HepG2 (cell line): ENCODE measurements around the gene VEGFB. TPM values are rescaled to one million over a fixed set of nuclear protein-coding genes. Genes with fewer than 3 reads are reported as not detected.
A peak's percentile ranks its signal among the peaks of the same experiment; 100 is the strongest.

Source experiments
- ATAC-seq: fragments of 200-7000 bp; cut with Tn5 transposase; 3 replicates; pipeline ENCODE4 v1.9.1; 2020; ENCODE audit warnings: mild to moderate bottlenecking, moderate library complexity
- BruUV-seq: library from RNA; stranded (reverse); fragments of 400-500 nt; replicated peaks from 2 replicates; lab custom pipeline; 2021; lab: Mats Ljungman, UMichigan
- CTCF ChIA-PET: fragments of 300-600 bp; formaldehyde crosslinking; extraction: SDS; loops from one replicate; lab custom pipeline; 2021; ENCODE audit warnings: low total read pairs, inconsistent platforms, low intra/inter-chr PET ratio; lab: Yijun Ruan, JAX
- POLR2A ChIA-PET: fragments of 350-600 bp; sonication (Branson Sonifier 250); formaldehyde crosslinking; loops from one replicate; lab custom pipeline; 2020; ENCODE audit warnings: antibody characterized with exemption, inconsistent platforms; lab: Yijun Ruan, JAX
- DNase-seq: peaks from one replicate; pipeline ENCODE4 v3.0.0-alpha.2; 2015; ENCODE audit warnings: low spot score
- FAIRE-seq: peaks from 3 replicates; lab custom pipeline; 2011; peaks lifted over from hg19 to GRCh38; lab: Jason Lieb, UNC
- H2AFZ ChIP-seq: one replicate; pipeline ENCODE4 v1.6.1; 2011; ENCODE audit warnings: low read length, inconsistent platforms
- H3K27ac ChIP-seq: fragments of 300-600 bp; 3 replicates; pipeline ENCODE4 v1.8.0; 2011; ENCODE audit warnings: mixed run types, mild to moderate bottlenecking, mixed read lengths, low read length, inconsistent platforms; ENCODE audit not compliant: insufficient read depth; ENCODE audit errors: extremely low read length
- H3K27me3 ChIP-seq, 2 experiments: fragments of 200-600 bp in 1 of 2; 2 replicates in 1 of 2; 3 replicates in 1 of 2; pipeline versions ENCODE4 v1.6.0 to v1.8.0; 2011; ENCODE audit warnings: low read length in 2 of 2, mild to moderate bottlenecking in 2 of 2, moderate library complexity in 2 of 2, inconsistent platforms in 1 of 2; ENCODE audit not compliant: insufficient read depth in 2 of 2, control insufficient read depth in 1 of 2
- H3K36me3 ChIP-seq, 2 experiments: fragments of 200-600 bp in 1 of 2; replicated peaks in 1 of 2; 2 replicates in 1 of 2; 3 replicates in 1 of 2; pipeline versions ENCODE4 v1.5.1 to v1.8.0; 2011; ENCODE audit warnings: low read length in 2 of 2, inconsistent platforms in 1 of 2; ENCODE audit not compliant: insufficient read depth in 2 of 2, control insufficient read depth in 1 of 2
- H3K4me1 ChIP-seq: 2 replicates; pipeline ENCODE4 v1.5.1; 2012; ENCODE audit warnings: low read length, inconsistent platforms; ENCODE audit not compliant: insufficient read depth
- H3K4me2 ChIP-seq: 2 replicates; pipeline ENCODE4 v1.6.0; 2011; ENCODE audit warnings: low read depth, low read length, inconsistent platforms
- H3K4me3 ChIP-seq, 3 experiments: fragments of 200-600 bp in 1 of 3; sonication (generic), shearing (Covaris generic) in 1 of 3; replicated peaks in 1 of 3; 2 replicates each; pipeline ENCODE4 v1.5.1; 2011 to 2016; ENCODE audit warnings: low read length in 3 of 3, inconsistent platforms in 2 of 3, low read depth in 2 of 3, mild to moderate bottlenecking in 2 of 3, control low read depth in 1 of 3, mixed read lengths in 1 of 3; ENCODE audit not compliant: insufficient read depth in 1 of 3
- H3K79me2 ChIP-seq: one replicate; pipeline ENCODE4 v1.6.1; 2011; ENCODE audit warnings: low read length, inconsistent platforms; ENCODE audit not compliant: insufficient read depth
- H3K9ac ChIP-seq: 2 replicates; pipeline ENCODE4 v1.6.0; 2011; ENCODE audit warnings: mild to moderate bottlenecking, low read depth, low read length, inconsistent platforms; ENCODE audit not compliant: insufficient read depth
- H3K9me3 ChIP-seq: 2 replicates; pipeline ENCODE4 v1.5.1; 2012; ENCODE audit warnings: mild to moderate bottlenecking, low read length
- H4K20me1 ChIP-seq: 2 replicates; pipeline ENCODE4 v1.6.0; 2011; ENCODE audit warnings: inconsistent platforms, mild to moderate bottlenecking, low read length, moderate library complexity; ENCODE audit not compliant: insufficient read depth
- CAMTA2 ChIP-seq: sonication (generic); formaldehyde crosslinking; IDR thresholded peaks from 2 replicates; pipeline ENCODE4 v1.4.0; 2020; ENCODE audit warnings: mild to moderate bottlenecking, missing genetic modification reagents, borderline replicate concordance
- KDM4B ChIP-seq: sonication (generic); formaldehyde crosslinking; IDR thresholded peaks from 2 replicates; pipeline ENCODE4 v1.4.0; 2020; ENCODE audit warnings: missing genetic modification reagents
- ZNF251 ChIP-seq: sonication (generic); formaldehyde crosslinking; IDR thresholded peaks from 2 replicates; pipeline ENCODE4 v1.9.0; 2021; ENCODE audit warnings: mild to moderate bottlenecking, missing genetic modification reagents
- ZNF260 ChIP-seq: sonication (generic); formaldehyde crosslinking; IDR thresholded peaks from 2 replicates; pipeline ENCODE4 v1.4.0; 2020; ENCODE audit warnings: missing genetic modification reagents, low read depth, mild to moderate bottlenecking, borderline replicate concordance
- ZNF333 ChIP-seq: sonication (generic); formaldehyde crosslinking; IDR thresholded peaks from 2 replicates; pipeline ENCODE4 v1.4.0; 2020; ENCODE audit warnings: mild to moderate bottlenecking, missing genetic modification reagents, borderline replicate concordance
- WGBS: methylation state at CpG from one replicate; pipeline ENCODE4 v1.1.6; 2017; ENCODE audit warnings: low lambda C conversion rate; 5-methylcytosine and 5-hydroxymethylcytosine counted together
- in situ Hi-C: cut with HindIII; loops from 2 replicates; pipeline ENCODE4 v1.10.0; 2017; ENCODE audit warnings: low pct_unique_long_range_greater_than_20kb; ENCODE audit not compliant: extremely low pct_ligation_motif_present
- intact Hi-C: fragments of 100-400 bp; cut with micrococcal nuclease; formaldehyde crosslinking; loops from one replicate; pipeline ENCODE4 v1.10.0; 2022; ENCODE audit not compliant: unreplicated experiment
- polyA plus RNA-seq, 8 experiments: library from polyadenylated mRNA; depleted of rRNA in 3 of 8; stranded (reverse) in 7 of 8; unstranded in 1 of 8; fragments of >200 nt; fragmentation: Illumina TruSeq in 4 of 8; extraction: Trizol in 4 of 8; gene quantifications; 2 replicates each; pipeline versions ENCODE4 v1.2.1 to v1.2.3, GENCODE V29; 2011 to 2016; ENCODE audit warnings: low read depth in 4 of 8, missing spikeins in 1 of 8, mixed read lengths in 1 of 8; ENCODE audit not compliant: insufficient read depth in 1 of 8
- total RNA-seq, 5 experiments: library from RNA; depleted of rRNA; stranded (reverse); fragments of >200 nt; fragmentation: Illumina TruSeq; extraction: Trizol; gene quantifications; 2 replicates each; pipeline ENCODE4 v1.2.3, GENCODE V29; 2016; ENCODE audit warnings: low read depth in 1 of 5
- TF ChIP-seq, protein P1 (sequence below): fragments of 450-650 bp; IDR thresholded peaks from 2 replicates; pipeline ENCODE4 v1.6.1; 2016
- TF ChIP-seq, protein P2 (sequence below): sonication (generic); formaldehyde crosslinking; IDR thresholded peaks from 2 replicates; pipeline ENCODE4 v1.4.0; 2020; ENCODE audit warnings: mild to moderate bottlenecking, missing genetic modification reagents
- TF ChIP-seq, protein P3 (sequence below): sonication (generic); formaldehyde crosslinking; IDR thresholded peaks from 2 replicates; pipeline ENCODE4 v1.4.0; 2020; ENCODE audit warnings: mild to moderate bottlenecking, missing genetic modification reagents
- TF ChIP-seq, protein P4 (sequence below): sonication (generic); formaldehyde crosslinking; IDR thresholded peaks from 2 replicates; pipeline ENCODE4 v1.8.0; 2022; ENCODE audit warnings: mild to moderate bottlenecking, missing genetic modification reagents
- TF ChIP-seq, protein P5 (sequence below): sonication (generic); formaldehyde crosslinking; IDR thresholded peaks from 2 replicates; pipeline ENCODE4 v1.4.0; 2020; ENCODE audit warnings: missing genetic modification reagents, borderline replicate concordance
- TF ChIP-seq, protein P6 (sequence below): sonication (generic); formaldehyde crosslinking; IDR thresholded peaks from 2 replicates; pipeline ENCODE4 v1.4.0; 2020; ENCODE audit warnings: missing genetic modification reagents

Gene VEGFB
- total and polyA plus RNA-seq, 2 of the 13 experiments (the other 11 are each of a cell fraction or from before 2014, with no cell fraction given): 9.0 to 11.3 TPM

DNA sequence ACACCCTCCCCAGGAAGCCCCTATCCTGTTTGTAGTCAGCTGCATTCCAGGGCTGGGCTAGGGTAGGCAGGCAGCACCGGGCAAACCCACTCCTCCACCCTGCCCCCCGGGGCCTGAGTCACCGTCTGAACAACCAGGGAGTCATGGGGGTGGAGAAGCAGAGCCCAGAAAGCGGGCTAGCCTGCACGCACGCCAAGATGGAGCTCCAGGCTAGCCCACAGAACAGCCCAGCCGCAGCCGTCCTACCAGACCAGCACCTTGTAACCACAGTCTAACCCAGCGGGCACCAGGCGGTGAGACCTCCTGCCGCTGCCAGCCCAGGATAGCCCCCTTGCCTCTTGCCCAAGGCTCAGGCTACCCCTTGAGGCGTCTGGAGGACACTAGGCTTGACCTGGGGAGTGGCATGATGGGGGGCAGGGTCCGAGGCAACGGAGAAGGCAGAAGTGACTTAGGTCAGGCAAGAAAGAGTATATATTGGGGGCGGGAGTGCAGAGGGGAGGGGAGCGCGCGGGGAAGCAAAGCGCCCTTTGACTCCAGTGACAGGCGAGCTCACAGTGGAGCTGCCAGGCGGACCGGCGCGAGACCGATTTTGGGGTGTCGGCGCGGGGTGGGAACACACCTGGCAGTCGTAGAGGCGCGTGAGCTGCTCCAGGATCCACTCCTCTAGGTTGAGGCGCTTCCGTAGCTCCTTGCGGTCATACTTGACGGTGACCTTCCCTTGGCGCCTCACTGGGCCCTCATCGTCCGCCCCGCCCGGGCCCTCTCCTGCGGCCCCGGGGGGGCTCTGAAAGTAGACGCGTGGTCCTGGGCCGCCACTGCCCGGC lies 11.6 kb downstream of the VEGFB start:
- BruUV-seq: TSS peak; percentile 52
- FAIRE-seq (no peak), DNase-seq (peak; percentile 58), ATAC-seq (no peak)
- POLR2A ChIA-PET: interaction anchor here (0.5 to 8.3 kb wide), 8 partner anchors 9 to 71 kb away, joined by 3 to 113 read pairs (median 7); partner anchors contain the start of genes NUDT22, PRDX5, STIP1 and TRMT112
- peak overlapping the region; percentile 82 for H3K4me2 ChIP-seq
- no peaks in the 10 kb centered on the region for H3K9me3 ChIP-seq
- intact Hi-C loops (loop anchor here (5.0 kb wide), 1 partner anchor 56 kb away; the partner anchor contains the start of gene CATSPERZ), in situ Hi-C loops (no loop called here)
- CTCF ChIA-PET: no interaction called here
- peak overlapping the region; percentile 76 to 95 (median 79) for H3K4me3 ChIP-seq
- no peaks in the 10 kb centered on the region for H4K20me1 ChIP-seq
- H3K27me3 ChIP-seq: no peaks in the 10 kb centered on the region
- H3K9ac ChIP-seq: peak overlapping the region; percentile 79
- no peak overlapping the region for H2AFZ ChIP-seq
- peak overlapping the region; percentile 68 for H3K27ac ChIP-seq
- H3K79me2 ChIP-seq: peaks cover 26% of the 10 kb centered on the region
- peaks cover 0 to 11% of the 10 kb centered on the region in 2 experiments; a peak in 2 of 5 replicates for H3K36me3 ChIP-seq
- WGBS: 2% methylated on average over 7 of the region's 46 CpGs
- peaks cover 64% of the 10 kb centered on the region for H3K4me1 ChIP-seq
- TF ChIP-seq, protein P1, sequence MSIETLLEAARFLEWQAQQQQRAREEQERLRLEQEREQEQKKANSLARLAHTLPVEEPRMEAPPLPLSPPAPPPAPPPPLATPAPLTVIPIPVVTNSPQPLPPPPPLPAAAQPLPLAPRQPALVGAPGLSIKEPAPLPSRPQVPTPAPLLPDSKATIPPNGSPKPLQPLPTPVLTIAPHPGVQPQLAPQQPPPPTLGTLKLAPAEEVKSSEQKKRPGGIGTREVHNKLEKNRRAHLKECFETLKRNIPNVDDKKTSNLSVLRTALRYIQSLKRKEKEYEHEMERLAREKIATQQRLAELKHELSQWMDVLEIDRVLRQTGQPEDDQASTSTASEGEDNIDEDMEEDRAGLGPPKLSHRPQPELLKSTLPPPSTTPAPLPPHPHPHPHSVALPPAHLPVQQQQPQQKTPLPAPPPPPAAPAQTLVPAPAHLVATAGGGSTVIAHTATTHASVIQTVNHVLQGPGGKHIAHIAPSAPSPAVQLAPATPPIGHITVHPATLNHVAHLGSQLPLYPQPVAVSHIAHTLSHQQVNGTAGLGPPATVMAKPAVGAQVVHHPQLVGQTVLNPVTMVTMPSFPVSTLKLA: no peak
- TF ChIP-seq ZNF333 (CRISPR knock-in tag): 0 out of 2 replicates have a peak, but pooled peaks have one; percentile 31
- TF ChIP-seq, protein P2, sequence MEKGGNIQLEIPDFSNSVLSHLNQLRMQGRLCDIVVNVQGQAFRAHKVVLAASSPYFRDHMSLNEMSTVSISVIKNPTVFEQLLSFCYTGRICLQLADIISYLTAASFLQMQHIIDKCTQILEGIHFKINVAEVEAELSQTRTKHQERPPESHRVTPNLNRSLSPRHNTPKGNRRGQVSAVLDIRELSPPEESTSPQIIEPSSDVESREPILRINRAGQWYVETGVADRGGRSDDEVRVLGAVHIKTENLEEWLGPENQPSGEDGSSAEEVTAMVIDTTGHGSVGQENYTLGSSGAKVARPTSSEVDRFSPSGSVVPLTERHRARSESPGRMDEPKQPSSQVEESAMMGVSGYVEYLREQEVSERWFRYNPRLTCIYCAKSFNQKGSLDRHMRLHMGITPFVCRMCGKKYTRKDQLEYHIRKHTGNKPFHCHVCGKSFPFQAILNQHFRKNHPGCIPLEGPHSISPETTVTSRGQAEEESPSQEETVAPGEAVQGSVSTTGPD: no peak
- TF ChIP-seq, protein P3, sequence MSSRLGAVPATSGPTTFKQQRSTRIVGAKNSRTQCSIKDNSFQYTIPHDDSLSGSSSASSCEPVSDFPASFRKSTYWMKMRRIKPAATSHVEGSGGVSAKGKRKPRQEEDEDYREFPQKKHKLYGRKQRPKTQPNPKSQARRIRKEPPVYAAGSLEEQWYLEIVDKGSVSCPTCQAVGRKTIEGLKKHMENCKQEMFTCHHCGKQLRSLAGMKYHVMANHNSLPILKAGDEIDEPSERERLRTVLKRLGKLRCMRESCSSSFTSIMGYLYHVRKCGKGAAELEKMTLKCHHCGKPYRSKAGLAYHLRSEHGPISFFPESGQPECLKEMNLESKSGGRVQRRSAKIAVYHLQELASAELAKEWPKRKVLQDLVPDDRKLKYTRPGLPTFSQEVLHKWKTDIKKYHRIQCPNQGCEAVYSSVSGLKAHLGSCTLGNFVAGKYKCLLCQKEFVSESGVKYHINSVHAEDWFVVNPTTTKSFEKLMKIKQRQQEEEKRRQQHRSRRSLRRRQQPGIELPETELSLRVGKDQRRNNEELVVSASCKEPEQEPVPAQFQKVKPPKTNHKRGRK (CRISPR knock-in tag): no peak
- TF ChIP-seq CAMTA2: no peak
- no peak for TF ChIP-seq ZNF251 (CRISPR knock-in tag)
- TF ChIP-seq, protein P4, sequence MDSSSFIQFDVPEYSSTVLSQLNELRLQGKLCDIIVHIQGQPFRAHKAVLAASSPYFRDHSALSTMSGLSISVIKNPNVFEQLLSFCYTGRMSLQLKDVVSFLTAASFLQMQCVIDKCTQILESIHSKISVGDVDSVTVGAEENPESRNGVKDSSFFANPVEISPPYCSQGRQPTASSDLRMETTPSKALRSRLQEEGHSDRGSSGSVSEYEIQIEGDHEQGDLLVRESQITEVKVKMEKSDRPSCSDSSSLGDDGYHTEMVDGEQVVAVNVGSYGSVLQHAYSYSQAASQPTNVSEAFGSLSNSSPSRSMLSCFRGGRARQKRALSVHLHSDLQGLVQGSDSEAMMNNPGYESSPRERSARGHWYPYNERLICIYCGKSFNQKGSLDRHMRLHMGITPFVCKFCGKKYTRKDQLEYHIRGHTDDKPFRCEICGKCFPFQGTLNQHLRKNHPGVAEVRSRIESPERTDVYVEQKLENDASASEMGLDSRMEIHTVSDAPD (CRISPR knock-in tag): no peak
- TF ChIP-seq, protein P5, sequence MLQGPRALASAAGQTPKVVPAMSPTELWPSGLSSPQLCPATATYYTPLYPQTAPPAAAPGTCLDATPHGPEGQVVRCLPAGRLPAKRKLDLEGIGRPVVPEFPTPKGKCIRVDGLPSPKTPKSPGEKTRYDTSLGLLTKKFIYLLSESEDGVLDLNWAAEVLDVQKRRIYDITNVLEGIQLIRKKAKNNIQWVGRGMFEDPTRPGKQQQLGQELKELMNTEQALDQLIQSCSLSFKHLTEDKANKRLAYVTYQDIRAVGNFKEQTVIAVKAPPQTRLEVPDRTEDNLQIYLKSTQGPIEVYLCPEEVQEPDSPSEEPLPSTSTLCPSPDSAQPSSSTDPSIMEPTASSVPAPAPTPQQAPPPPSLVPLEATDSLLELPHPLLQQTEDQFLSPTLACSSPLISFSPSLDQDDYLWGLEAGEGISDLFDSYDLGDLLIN: no peak
- TF ChIP-seq KDM4B (CRISPR knock-in tag): no peak
- TF ChIP-seq ZNF260: no peak
- TF ChIP-seq, protein P6, sequence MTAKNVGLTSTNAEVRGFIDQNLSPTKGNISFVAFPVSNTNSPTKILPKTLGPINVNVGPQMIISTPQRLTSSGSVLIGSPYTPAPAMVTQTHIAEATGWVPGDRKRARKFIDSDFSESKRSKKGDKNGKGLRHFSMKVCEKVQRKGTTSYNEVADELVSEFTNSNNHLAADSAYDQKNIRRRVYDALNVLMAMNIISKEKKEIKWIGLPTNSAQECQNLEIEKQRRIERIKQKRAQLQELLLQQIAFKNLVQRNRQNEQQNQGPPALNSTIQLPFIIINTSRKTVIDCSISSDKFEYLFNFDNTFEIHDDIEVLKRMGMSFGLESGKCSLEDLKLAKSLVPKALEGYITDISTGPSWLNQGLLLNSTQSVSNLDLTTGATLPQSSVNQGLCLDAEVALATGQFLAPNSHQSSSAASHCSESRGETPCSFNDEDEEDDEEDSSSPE (CRISPR knock-in tag): no peak
